GM18520 (cell line): ENCODE results near the gene ACER2.

Experiments used
- ATAC-seq: cut with Tn5 transposase; IDR thresholded peaks from one replicate; pipeline ENCODE4 v1.9.1; 2021; ENCODE audit not compliant: unreplicated experiment

Gene ACER2

GRCh38 chr9:19481971-19482404 is 73.2 kb downstream of the ACER2 start:
- ATAC-seq: no peak

DNA sequence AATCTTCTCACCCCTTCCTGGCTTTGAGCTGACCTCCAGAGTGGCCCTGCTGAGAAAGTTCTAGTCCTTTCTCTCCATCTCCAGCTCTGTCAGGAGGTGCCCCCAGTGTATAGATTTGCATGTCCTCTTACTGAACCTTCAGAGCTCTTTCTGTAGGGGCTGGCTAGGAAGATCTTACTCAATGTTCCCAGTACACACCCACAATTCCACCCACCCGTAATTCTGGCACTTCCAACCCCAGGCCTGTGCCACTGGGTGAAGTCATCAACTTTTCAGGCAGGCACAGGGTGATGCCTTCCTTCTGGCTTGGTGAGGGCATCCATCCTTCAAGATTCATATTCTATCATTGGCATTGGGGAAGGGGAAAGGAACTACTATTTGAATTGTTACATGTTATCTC is 75.9 kb downstream of the ACER2 start:
- ATAC-seq: no peak

DNA sequence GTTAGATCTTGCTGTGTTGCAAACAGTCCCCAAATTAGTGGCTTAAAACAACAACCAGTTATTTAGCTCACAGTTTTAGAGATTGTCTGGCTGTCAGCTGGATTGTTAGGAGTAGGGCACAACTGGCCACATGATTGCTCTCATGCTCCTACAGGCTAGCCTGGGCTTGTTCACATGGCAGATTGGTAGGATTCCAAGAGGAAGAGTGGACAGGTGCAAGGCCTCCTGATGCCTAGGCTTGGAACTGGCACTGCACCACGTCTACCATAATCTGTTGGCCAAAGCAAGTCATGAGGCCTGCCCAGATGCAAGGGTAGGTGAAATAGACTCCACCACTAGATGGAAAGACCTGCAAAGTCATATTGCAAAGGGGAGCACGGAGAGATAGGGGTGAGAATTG is 76.4 kb downstream of the ACER2 start:
- ATAC-seq: no peak

- no peak for ATAC-seq
Observed at GRCh38 chr9:19486803-19487202, 78.0 kb downstream of the ACER2 start.

GRCh38 chr9:19488721-19489120 is 79.9 kb downstream of the ACER2 start:
- no peak for ATAC-seq

- no peak for ATAC-seq
Observed at GRCh38 chr9:19490269-19490668, 81.5 kb downstream of the ACER2 start.

- ATAC-seq: no peak
Observed at GRCh38 chr9:19490828-19491227, 82.0 kb downstream of the ACER2 start.

GRCh38 chr9:19492775-19493173 is 84.0 kb downstream of the ACER2 start:
- no peak for ATAC-seq

- no peak for ATAC-seq
Observed at GRCh38 chr9:19493174-19493811, 84.5 kb downstream of the ACER2 start.

DNA sequence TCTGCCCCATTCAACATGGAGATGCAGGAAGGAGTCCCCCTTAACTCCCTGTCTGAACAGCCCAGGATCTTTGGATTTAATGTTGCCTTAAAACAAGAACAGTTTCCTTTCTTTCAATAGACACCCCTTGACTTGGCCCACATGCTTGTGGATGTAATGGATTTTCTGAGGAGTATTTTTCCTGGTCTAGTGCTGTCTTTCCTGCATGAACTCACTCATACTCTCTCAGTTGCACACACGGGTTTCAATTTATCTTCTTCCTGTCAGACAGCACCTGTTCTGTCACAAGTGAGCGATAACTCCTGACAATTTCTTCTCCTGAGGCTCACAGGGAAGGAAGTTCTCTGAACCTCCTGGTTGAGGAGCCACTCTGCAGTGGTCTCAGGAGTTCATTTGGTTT is 85.1 kb downstream of the ACER2 start:
- ATAC-seq: no peak

GRCh38 chr9:19495186-19496028 is 86.6 kb downstream of the ACER2 start:
- no peak for ATAC-seq

GRCh38 chr9:19496321-19497050 is 87.7 kb downstream of the ACER2 start:
- ATAC-seq: no peak

GRCh38 chr9:19497276-19497675 is 88.5 kb downstream of the ACER2 start:
- ATAC-seq: no peak

GRCh38 chr9:19498015-19498414 is 89.2 kb downstream of the ACER2 start:
- ATAC-seq: no peak
